NCI-H82 treated with DMSO at 0.1 percent for 48 hours (cell line): Measurements from ENCODE around the gene MATN3.

ENCODE experiments used
- DNase-seq: peaks from one replicate; lab custom pipeline; 2025; ENCODE audit not compliant: unreplicated experiment; lab: John Stamatoyannopoulos, UW

Gene MATN3

GRCh38 chr2:20005891-20006470 is 6.5 kb downstream of the MATN3 start:
- no peak for DNase-seq

GRCh38 chr2:20005067-20005627 is 7.3 kb downstream of the MATN3 start:
- no peak for DNase-seq

GRCh38 chr2:20001361-20001863 is 11.1 kb downstream of the MATN3 start:
- DNase-seq: no peak

- DNase-seq: no peak
These were observed 18.7 kb downstream of the MATN3 start for GRCh38 chr2:19993731-19994130.

- DNase-seq: no peak
These were observed 20.6 kb downstream of the MATN3 start for GRCh38 chr2:19991895-19992294.

- DNase-seq: no peak
These were observed 22.1 kb downstream of the MATN3 start for GRCh38 chr2:19990416-19990728.

GRCh38 chr2:19989667-19990415 is 22.6 kb downstream of the MATN3 start, which contains the start of gene WDR35:
Gene WDR35 (minus strand): TSS chr2:19990105. CDS start chr2:19990015, 90 bp downstream.
- DNase-seq: peak; percentile 38

GRCh38 chr2:19989342-19989666 is 23.2 kb downstream of the MATN3 start:
- DNase-seq: no peak

GRCh38 chr2:19988600-19988999 is 23.9 kb downstream of the MATN3 start:
- DNase-seq: no peak

- DNase-seq: no peak
These were observed 24.5 kb downstream of the MATN3 start for GRCh38 chr2:19987936-19988335.

- DNase-seq: no peak
These were observed 30.2 kb downstream of the MATN3 start for GRCh38 chr2:19982268-19982667.

GRCh38 chr2:19979932-19980331 is 32.5 kb downstream of the MATN3 start:
- peak; percentile 57 for DNase-seq

- DNase-seq: no peak
These were observed 39.0 kb downstream of the MATN3 start for GRCh38 chr2:19973466-19973865.

GRCh38 chr2:19971691-19972090 is 40.8 kb downstream of the MATN3 start:
- DNase-seq: no peak

- DNase-seq: no peak
These were observed 49.1 kb downstream of the MATN3 start for GRCh38 chr2:19963386-19963785.

- peak; percentile 45 for DNase-seq
These were observed 56.7 kb downstream of the MATN3 start for GRCh38 chr2:19955544-19956422.

GRCh38 chr2:19949071-19949470 is 63.4 kb downstream of the MATN3 start:
- no peak for DNase-seq

- DNase-seq: no peak
These were observed 65.1 kb downstream of the MATN3 start for GRCh38 chr2:19947184-19947940.

GRCh38 chr2:19944205-19944845 is 68.1 kb downstream of the MATN3 start:
- DNase-seq: no peak

- no peak for DNase-seq
These were observed 69.3 kb downstream of the MATN3 start for GRCh38 chr2:19943189-19943588.
